Stimulated activated CD8-positive, alpha-beta memory T cell treated with anti-CD3 and anti-CD28 coated beads, Interleukin-15, amount 100 ng/mL, for 4 hours (primary cell): ENCODE data around the gene LYSMD3.
"Not testable (repeated sequence)": the region's sequence is repeated elsewhere in the genome, so short reads cannot be mapped to it uniquely, and the experiment has no call there.

Source experiments
- DNase-seq, 2 donors: peaks; one replicate each; pipeline ENCODE4 v3.0.0-alpha.2; 2020; ENCODE audit warnings: low read depth in 2 of 2

LYSMD3 gene

DNA sequence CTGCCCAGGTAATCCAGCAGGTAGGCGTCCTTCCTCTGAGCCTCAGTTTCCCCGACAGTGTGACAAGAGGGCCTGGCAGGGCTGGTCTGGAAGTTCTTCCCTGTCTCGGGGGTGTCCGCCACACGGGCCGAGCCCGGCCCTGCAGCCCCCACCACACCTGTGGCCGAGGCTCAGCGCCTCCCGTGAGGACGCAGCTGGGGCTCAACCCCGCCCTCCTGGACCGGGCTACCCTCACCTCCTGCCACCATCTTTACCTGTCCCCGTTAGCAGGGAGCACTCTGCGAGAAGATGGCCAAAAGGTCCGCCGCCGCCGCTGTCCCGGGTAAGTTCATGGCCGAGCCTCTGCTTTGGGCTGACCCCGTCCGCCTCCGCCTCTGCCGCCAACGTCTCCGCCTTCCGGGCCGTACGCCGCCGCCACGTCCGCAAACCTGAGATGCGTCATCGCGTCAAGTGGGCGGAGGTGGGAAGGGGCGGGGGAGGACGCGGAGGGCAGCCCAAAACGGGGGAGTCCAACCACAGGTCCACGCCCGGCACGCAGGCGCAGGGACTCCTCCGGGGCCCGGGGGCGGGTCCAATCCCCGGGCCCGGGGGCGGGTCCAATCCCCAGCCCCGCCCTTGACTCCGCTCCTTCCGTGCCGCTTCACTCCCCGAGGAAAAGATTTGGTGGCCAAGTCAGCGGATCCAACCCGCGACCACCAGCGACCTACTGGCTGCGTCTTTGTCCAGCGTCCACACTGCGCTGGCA, at the start of gene LYSMD3:
TSS of gene LYSMD3 (minus strand) at position 391 of the 745 bp plus-strand sequence. CDS start 4,295 bp downstream, outside the sequence.
- DNase-seq = peak; percentile 96 to 97

DNA sequence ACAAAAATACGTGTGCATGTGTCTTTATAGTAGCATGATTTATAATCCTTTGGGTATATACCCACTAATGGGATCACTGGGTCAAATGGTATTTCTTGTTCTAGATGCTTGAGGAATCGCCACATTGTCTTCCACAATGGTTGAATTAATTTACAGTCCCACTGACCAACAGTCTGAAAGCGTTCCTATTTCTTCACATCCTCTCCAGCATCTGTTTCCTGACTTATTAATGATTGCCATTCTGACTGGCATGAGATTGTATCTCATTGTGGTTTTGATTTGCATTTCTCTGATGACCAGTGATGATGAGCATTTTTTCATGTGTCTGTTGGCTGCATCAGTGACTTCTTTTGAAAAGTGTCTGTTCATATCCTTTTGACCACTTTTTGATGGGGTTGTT, 47.2 kb upstream of the LYSMD3 start:
- DNase-seq = not testable (repeated sequence)

DNA sequence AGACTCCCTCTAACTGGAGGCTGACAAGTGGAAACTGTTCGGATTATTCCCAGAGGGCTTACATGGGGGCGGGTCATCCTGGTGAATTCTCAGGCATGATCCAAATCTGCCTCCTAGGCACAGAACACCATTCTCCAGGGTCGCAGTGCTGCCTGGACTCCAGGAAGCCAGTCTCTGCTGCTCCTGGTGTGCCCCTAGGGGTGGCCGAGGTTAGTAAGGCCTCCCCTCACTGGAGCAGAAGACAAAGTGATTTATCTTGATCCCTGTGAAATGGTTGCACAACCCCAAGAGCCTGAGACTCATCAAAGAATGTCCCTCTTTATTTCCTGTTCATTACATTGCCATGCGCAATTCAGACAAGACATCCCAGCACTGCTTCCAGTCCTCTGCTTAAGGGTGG, 46.3 kb upstream of the LYSMD3 start:
- DNase-seq = no peak

DNA sequence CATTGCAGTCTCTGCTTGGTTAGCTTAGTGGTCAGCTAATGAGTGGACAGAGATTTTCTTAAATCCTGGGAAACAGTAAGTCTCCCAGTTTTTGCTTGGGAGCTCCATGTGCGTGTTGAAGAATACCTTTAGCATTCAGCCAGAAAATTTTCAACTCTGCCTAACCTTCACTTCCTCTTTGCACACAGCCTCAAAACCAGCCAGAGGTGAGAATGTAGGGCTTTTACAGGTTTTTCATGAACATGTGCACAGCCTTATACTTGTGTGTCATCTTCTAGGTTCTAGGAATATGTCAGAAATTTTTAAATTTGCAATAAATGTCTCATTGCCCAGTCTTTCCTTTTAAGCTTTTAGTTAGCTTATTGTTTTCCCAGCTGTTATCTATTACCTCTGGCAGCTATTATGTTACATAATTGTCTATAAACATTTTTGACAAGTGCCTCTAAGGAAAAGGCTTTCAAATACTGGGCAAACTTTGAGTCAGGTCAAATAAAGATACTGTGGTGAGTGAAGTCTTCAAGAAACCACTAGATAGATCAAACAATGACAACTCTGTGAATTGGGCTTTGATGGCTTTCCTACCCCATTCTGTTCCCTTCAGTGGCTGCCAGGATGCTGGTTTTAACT, 41.9 kb upstream of the LYSMD3 start:
- no peak for DNase-seq

DNA sequence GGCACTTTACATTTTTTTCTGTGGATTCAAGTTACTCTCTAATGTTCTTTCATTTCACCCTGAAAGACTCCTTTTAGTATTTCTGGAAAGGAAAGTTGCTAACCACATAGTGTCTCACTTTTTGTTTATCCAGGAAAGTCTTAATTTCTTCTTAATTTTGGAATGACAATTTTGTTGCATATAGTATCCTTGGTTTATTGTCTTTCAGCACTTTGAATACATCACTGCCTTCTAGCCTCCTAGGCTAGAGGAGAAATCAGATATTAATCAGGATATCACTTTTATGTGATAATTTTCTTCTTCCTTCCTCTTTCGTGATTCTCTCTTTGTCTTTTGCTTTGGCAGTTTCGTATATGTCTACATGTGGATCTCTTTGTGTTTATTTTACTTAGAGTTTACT, 40.6 kb upstream of the LYSMD3 start:
- DNase-seq = no peak

DNA sequence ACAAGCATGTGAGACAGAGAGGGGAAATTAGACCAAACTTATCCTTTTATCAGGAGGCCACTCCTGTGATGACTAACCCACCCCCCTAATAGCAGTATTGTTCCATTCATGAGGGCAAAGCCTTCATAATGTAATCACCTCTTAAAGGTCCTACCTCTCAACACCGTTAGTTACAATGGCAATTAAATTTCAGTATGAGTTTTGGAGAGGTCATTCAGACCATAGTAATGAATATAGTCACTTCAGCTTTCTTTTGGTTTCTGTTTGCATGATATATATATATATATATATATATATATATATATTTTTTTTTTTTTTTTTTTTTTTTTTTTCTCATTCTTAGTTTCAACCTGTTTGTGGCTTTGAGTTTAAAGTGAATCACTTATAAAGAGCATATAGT, 39.7 kb upstream of the LYSMD3 start:
- DNase-seq = no peak

DNA sequence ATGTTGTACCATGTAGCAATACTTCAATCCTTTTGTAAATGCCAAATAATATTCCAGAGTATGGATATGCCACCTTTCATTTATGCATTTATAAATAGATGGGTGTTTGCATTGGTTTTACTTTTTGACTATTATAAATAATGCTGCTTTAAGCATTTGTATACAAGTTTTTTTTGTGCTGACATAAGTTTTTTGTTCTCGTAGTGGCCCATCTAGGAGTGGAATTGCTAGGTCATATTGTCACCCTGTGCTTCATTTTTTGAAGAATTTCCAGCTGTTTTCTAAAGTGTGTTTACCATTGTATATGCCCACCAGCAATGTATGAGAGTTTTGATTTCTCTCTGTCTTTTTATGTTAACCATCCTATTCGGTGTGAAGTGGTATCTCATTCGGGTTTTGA, 36.1 kb upstream of the LYSMD3 start:
- no peak for DNase-seq

DNA sequence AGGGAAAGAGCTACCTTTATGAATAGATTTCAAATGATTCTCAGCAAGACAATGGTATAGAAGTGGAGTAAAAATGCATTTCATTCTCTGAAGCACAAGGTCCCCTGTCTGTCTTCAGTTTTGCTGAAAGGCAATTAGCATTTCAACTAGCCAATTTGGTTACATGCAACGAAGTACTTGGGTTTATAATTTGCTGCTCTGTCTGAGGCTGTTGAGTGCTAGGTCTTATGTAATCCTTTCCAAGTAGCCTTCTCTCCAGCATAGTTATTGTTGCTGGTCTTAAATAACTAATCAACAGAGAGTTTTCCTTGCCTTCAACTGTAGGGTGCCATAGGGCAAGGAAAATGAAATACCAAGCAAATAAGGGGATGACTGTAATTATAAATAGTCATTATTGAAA, 33.7 kb upstream of the LYSMD3 start:
- DNase-seq = no peak

DNA sequence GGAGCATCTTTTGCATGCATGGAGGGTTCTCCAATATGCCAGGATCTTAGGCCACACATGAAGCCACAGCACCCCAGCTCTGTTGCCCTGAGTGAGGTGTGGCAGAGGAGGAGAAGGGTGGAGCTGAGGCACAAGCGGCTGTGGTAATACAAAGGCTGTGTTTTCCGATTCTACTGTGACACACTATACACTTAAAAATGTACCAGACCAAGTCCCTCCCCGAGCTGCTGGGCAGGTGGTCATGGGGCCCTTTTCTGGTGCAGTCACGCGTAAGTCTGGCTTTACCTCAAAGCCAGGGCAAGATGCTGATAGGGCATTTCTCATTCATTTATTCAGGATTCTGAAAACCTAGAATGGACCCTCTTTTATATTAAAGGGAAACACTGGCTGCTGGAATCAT, 33.0 kb upstream of the LYSMD3 start:
- DNase-seq = no peak

DNA sequence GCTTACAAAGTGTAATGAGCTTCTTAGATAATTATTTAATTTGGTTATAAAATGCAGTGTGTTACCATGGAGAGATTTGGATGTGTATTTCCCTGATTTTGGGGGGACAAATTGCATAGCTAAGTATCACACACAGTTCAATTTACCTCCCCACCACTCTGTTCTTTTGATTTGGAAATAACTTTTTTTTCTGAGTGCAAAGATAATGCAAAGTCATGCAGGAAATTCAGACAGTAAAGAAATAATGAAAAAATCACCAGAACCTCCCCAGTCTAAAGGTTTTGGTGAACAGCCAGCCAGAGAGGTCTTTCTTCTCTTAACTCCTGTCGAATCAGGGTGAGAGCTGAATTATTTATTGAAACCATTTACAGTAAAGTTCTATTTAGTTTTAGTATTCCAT, 32.4 kb upstream of the LYSMD3 start:
- no peak for DNase-seq

DNA sequence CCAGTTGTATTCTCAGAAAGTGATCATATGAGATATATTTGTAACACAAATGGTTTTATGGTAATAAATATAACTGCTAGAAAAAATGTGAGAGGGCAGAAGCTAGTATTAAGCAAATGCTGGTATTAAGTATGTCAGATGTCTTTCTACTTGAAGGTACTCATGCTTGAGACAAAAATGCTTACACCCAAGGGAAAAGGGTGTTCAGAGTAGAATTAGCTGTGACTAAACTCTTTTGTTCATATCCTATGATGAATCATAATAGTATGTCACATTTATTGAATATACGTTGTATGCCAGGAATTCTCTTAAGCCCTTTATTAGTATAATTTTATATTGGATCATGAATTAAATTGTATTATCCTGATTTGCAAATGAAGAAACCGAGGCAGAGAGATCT, 31.4 kb upstream of the LYSMD3 start:
- DNase-seq = no peak

DNA sequence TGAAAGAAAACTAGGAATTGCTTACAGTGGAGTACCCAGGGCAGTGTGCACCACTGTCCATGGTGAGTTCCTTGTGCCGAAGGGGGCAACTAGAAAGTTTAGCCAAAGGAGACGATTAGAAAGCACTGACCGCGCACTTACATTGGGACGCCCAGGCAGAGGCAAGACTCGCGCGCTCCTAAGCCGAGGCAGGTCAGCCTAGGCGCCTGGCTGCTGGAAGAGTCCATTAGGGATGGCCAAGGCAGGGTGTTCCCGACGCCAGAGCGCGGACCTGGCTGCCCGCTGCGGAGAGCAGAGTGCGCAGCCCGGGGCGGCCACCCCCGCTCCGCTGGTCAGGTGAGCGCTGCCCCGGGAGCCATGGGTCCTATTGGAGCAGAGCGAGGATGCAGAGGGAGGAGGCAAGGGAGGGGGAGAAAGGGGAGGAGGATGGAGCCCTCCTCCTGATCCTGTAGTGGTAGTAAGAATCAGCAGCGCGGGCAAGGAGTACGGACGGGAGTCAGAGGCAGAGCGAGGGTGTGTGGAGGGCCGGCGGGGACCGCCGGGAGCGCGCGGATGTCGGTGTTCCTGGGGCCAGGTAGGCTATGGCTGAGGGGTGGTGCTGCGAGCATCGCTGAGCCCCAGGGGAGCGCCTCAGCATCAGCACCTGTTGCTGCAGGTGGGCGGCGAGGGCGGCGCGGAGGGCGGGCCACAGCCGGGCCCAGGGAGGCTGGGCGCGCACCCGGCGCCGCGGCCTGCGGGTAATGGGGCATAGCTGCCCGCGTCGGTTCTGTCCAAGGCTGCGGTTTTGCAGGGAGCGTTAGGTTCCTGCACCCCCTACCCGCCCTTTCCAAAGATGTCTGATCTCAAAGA, 29.2 kb upstream of the LYSMD3 start, which contains the start of gene ADGRV1:
TSS of gene ADGRV1 (plus strand) at position 454 of the 849 bp plus-strand sequence. CDS start at position 553, 99 bp downstream.
- DNase-seq = no peak

DNA sequence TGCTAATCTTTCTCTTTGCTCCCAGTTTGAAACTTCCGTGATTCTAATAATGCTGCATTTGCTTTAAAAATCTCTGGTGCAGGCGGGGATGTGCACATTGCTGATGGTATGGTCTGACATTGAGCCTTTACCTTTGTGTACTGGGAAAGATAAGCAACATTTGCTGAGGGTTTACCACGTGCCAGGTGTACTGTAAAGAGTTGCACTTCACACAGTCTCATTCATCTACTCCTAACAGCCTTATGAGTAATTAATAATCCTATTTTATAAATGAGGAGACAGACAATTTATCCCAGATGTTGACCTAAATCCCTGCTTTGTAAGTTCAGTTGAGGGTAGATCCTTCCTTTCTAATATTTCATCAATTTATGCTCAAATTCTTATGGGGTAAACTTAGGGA, 28.5 kb upstream of the LYSMD3 start:
- no peak for DNase-seq

DNA sequence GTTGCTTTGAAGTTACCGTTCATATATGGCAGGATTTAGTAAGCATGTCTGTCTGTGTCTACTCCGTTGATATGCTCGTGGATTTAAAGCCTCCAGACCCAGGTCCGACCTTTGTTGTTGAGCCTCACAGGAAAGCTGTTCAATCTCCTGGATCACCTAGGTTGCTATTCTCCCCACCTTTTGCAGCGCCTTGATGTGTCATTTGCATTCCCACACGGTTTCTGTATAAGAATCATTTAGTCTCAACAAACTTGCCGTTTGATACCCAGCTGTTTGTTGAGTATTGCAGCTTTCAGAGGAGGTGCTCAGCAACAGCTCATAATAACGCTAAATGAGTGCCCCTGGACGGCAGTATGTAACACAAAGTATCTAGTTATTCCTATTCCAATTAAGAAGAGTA, 28.0 kb upstream of the LYSMD3 start:
- no peak for DNase-seq

DNA sequence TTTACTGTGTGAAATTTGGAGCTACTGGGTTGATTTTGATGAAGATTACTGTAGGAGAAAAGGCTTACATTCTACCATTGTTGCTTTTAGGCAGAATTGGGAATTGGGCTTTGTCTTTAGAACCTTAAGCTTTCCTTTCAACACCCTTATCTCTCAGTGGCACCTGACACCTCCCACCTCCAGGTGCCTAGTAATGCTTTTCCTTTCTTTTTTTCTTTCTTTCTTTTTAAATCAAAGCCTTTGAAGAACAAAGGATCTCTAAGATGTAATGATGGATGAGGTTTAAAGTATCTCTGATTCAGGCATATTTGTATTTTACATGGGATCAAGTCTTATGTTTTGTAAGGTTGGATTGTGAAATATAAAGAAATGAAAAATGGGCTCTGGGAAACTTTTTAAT, 26.3 kb upstream of the LYSMD3 start:
- DNase-seq = no peak

DNA sequence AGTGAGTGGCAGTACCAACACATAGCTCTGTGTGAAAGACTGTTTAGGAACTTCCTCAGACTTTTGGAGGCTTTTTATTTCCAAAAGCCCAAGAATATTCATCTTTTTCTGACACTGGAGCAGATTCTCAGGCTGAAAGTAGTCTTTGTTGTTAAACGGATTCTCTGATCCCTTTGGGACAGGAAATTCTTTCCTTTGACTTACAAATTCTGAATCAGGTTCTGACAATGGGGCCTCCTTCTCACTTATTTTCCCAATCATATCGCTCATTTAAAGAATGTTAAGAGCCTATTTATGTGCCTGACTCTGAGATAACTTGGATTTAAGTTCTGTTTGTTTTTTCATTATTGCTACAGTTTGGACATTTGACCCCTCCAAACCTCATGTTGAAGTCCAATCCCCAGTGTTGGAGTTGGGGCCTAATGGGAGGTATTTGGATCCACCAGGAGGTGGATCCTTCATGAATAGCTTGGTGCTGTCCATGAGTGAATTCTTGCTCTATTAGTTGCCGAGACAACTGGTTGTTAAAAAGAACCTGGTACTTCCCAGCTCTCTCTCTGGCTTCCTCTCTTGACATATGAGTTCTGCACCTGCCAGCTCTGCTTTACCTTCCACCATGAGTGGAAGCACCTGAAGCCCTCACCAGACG, 25.1 kb upstream of the LYSMD3 start:
- no peak for DNase-seq

DNA sequence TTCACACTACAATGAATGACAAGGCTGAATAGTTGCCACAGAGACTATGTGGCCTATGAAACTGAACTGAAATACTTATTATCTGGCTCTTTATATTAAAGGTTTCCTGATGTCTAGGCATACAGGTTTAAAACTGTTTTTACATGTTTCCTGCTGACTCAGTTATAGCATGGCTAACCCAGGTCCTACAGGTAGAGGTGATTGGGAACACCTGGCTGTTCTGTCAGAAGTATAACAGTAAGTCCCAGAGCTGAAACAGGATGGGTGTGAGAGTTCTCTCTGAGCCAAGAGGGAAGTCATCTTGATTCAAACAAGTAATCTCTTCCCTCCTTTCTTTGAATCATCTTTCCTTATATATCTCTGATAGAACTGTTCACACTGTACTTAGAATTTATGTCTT, 24.3 kb upstream of the LYSMD3 start:
- no peak for DNase-seq

DNA sequence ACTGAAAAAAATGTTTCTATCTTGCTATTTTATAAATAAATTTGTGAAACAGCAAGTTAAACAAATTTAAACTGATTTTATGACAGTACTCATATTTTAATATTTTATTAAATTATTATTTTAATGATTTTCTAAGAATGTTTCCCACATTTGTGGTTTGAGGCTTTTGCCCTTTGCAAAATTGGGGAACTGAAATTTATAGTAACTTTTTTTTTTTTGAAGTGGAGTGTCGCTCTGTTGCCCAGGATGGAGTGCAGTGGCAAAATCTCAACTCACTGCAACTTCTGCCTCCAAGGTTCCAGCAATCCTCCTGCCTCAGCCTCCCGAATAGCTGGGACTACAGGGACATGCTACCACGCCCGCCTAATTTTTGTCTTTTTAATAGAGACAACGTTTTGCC, 22.0 kb upstream of the LYSMD3 start:
- DNase-seq = no peak

DNA sequence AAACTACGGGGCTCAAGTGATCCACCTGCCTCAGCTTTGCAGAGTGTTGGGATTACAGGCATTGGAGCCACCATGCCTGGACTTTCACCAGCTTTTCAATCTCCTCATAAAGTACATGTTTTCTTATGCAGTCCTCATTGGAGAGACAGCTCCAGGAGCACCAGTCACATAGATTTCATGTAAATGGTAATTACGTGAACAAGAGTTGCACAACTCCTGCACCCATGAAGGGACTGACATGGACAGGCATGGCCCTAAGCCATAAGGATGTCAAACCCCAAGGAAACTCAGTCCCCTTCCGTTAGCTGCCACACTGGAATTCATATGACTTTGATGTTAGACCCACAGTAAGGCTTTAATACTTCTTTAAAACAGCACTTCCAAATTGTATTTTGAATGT, 21.6 kb upstream of the LYSMD3 start:
- DNase-seq = no peak

DNA sequence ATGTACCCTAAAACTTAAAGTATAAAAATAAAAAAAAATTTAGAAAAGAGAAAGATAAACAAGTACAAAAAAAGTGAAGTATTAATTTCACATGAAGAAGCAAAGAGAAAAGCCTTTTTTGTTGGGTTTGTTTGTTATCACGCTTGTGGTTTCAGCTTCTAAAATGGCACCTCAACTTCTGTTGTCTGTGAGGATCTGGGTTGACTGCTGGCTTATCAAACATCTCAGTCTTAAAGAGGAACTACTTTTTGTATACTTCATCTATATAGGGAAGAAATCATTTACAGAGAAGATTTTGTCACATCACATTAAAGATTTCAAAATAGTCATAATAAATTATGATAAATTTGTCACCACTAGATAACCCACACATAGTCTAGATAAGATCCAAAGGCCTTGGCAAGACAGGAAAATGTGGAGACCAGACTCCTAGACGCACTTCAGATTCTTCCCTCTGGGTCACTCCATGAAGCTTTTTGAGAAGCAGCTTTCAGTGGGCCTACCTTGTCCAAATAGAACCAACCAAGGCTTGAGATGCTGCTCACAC, 20.4 kb upstream of the LYSMD3 start:
- no peak for DNase-seq

DNA sequence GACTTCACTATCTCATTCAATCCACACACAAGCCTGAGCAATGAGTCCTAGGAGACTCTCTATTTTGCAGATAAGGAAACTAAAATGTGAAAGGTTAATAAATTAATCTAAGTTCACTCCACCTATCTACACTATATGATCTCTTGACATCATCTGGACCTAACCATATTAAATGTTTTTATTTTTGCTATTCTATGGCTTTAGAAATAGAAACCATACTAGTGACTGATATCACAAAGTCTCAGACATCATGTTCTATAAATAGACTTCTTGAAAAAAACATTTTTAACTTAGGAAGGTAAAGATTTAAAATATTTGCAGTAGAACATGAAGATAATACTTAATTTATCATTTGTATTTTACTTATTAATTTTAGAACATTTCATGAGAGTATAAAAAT, 19.8 kb upstream of the LYSMD3 start:
- no peak for DNase-seq

DNA sequence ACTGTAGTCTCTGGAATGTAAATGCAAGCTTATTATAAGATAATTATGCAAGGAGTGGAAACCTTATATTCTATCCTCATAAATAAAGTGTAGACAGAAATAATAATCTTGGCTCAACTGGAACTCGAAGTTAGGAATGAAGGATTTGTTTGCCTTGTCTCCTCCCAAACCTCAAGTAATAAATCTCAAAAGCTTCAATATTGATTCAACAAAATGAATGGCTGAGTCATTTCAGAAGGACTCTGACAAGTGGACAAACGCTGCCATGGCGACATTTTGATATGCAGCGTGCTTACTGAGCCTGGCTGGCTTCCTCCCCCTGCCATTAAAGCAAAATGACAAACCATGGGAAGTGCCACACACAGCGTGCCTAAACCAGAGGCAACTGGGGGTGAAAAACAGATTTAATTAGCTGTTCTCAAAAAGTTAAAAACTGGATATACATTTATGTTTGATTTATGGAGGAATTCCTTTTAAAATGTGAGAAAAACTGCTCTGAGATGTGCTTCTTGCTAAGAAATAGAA, 18.7 kb upstream of the LYSMD3 start:
- no peak for DNase-seq
